Activated CD8-positive, alpha-beta memory T cell treated with anti-CD3 and anti-CD28 coated beads for 1 hour (primary cell): ENCODE data around the gene H2BW2.
"Not testable (repeated sequence)": the region's sequence is repeated elsewhere in the genome, so short reads cannot be mapped to it uniquely, and the experiment has no call there.

Experiments
- DNase-seq, 2 donors: peaks; one replicate each; pipeline ENCODE4 v3.0.0-alpha.2; 2020; ENCODE audit warnings: low read depth in 1 of 2; ENCODE audit errors: extremely low read depth in 1 of 2

Gene H2BW2

GRCh38 chrX:104039689-104040505 is at the start of gene H2BW2:
Gene H2BW2 (plus strand): TSS chrX:104039956. CDS start chrX:104039995, 39 bp downstream.
- no peak for DNase-seq

GRCh38 chrX:103999234-103999633 is 40.5 kb upstream of the H2BW2 start:
- no peak for DNase-seq

- DNase-seq, result no peak
These were observed 30.9 kb upstream of the H2BW2 start for GRCh38 chrX:104008831-104009230.

GRCh38 chrX:104013158-104013557 is 26.6 kb upstream of the H2BW2 start:
- no peak for DNase-seq

- DNase-seq, result no peak
These were observed 26.1 kb upstream of the H2BW2 start, which contains the start of gene H2BW1 for GRCh38 chrX:104013606-104014005. Gene H2BW1 (minus strand): TSS chrX:104013708. CDS start chrX:104013576, 132 bp downstream.

- not testable (repeated sequence) for DNase-seq
These were observed 24.2 kb upstream of the H2BW2 start for GRCh38 chrX:104015576-104015975.

GRCh38 chrX:104018126-104018525 is 21.6 kb upstream of the H2BW2 start:
- DNase-seq, result no peak

GRCh38 chrX:104041003-104041402 is 1.2 kb downstream of the H2BW2 start:
- no peak for DNase-seq

- no peak for DNase-seq
These were observed 5.9 kb downstream of the H2BW2 start for GRCh38 chrX:104045642-104046041.

GRCh38 chrX:104047171-104047570 is 7.4 kb downstream of the H2BW2 start:
- no peak for DNase-seq

GRCh38 chrX:104054956-104055355 is 15.2 kb downstream of the H2BW2 start:
- not testable (repeated sequence) for DNase-seq

GRCh38 chrX:104062636-104063035 is 22.9 kb downstream of the H2BW2 start:
- DNase-seq, result not testable (repeated sequence)

GRCh38 chrX:104075778-104076445 is 36.2 kb downstream of the H2BW2 start, which contains the start of gene TMSB15C:
Gene TMSB15C (minus strand): TSS chrX:104076236.
- not testable (repeated sequence) for DNase-seq

- DNase-seq, result not testable (repeated sequence)
These were observed 38.1 kb downstream of the H2BW2 start for GRCh38 chrX:104077854-104078253.

GRCh38 chrX:104084063-104084462 is 44.3 kb downstream of the H2BW2 start:
- DNase-seq, result no peak

GRCh38 chrX:104084534-104085277 is 45.0 kb downstream of the H2BW2 start:
- no peak for DNase-seq

- no peak for DNase-seq
These were observed 45.7 kb downstream of the H2BW2 start for GRCh38 chrX:104085477-104085876.

- DNase-seq, result no peak
These were observed 46.2 kb downstream of the H2BW2 start for GRCh38 chrX:104085919-104086318.
